Endothelial cell of umbilical vein (primary cell): ENCODE results near the gene FBXO21. TPM values are rescaled to one million over a fixed set of nuclear protein-coding genes. Genes with fewer than 3 reads are reported as not detected.

Source experiments
- BruUV-seq: library from RNA; stranded (reverse); fragments of 400-500 nt; replicated peaks from 2 replicates; lab custom pipeline; 2021; lab: Mats Ljungman, UMichigan
- CTCF ChIA-PET: fragments of 300-600, 350-600 bp; sonication (Branson Sonifier 250); formaldehyde crosslinking; loops from one replicate; lab custom pipeline; 2021; ENCODE audit warnings: antibody characterized with exemption, inconsistent platforms; lab: Charles Lee
- POLR2A ChIA-PET: fragments of 300-600, 350-600 bp; sonication (Branson Sonifier 250); formaldehyde crosslinking; loops from one replicate; lab custom pipeline; 2021; ENCODE audit warnings: antibody characterized with exemption, inconsistent platforms; lab: Charles Lee
- DNase-seq: peaks from one replicate; pipeline ENCODE4 v3.0.0-alpha.2; 2011; ENCODE audit warnings: low read depth, low spot score
- FAIRE-seq: peaks from 2 replicates; lab custom pipeline; 2011; peaks lifted over from hg19 to GRCh38; lab: Jason Lieb, UNC
- H2AFZ ChIP-seq: 2 replicates; pipeline ENCODE4 v1.6.0; 2012; ENCODE audit warnings: low read depth, low read length, control low read depth, inconsistent platforms
- H3K27ac ChIP-seq: 2 replicates; pipeline ENCODE4 v1.5.1; 2011; ENCODE audit warnings: low read depth, mild to moderate bottlenecking, control low read depth, low read length, moderate library complexity; ENCODE audit not compliant: insufficient read depth
- H3K27me3 ChIP-seq, 2 experiments: 2 replicates each; pipeline versions ENCODE4 v1.6.0 to v1.6.1; 2011; ENCODE audit warnings: low read length in 2 of 2, mixed read lengths in 1 of 2; ENCODE audit not compliant: control insufficient read depth in 2 of 2, insufficient read depth in 2 of 2
- H3K36me3 ChIP-seq, 2 experiments: 2 replicates in 1 of 2; 3 replicates in 1 of 2; pipeline ENCODE4 v1.5.1; 2011; ENCODE audit warnings: low read length in 2 of 2, mild to moderate bottlenecking in 1 of 2, moderate library complexity in 1 of 2; ENCODE audit not compliant: control insufficient read depth in 2 of 2, insufficient read depth in 2 of 2; ENCODE audit errors: extremely low read depth in 1 of 2
- H3K4me1 ChIP-seq: 3 replicates; pipeline ENCODE4 v1.5.1; 2011; ENCODE audit warnings: mild to moderate bottlenecking, low read length; ENCODE audit not compliant: control insufficient read depth, insufficient read depth; ENCODE audit errors: extremely low read depth
- H3K4me2 ChIP-seq: 2 replicates; pipeline ENCODE4 v1.6.1; 2011; ENCODE audit warnings: low read length, control low read depth, mixed read lengths; ENCODE audit not compliant: insufficient read depth
- H3K4me3 ChIP-seq, 3 experiments: fragments of 200-600 bp in 1 of 3; sonication (generic), shearing (Covaris generic) in 1 of 3; replicated peaks in 1 of 3; 2 replicates each; pipeline ENCODE4 v1.5.1; 2011 to 2016; ENCODE audit warnings: control low read depth in 3 of 3, low read length in 3 of 3, mild to moderate bottlenecking in 2 of 3, inconsistent platforms in 1 of 3, low read depth in 1 of 3, moderate library complexity in 1 of 3; ENCODE audit not compliant: insufficient read depth in 1 of 3
- H3K79me2 ChIP-seq: 2 replicates; pipeline ENCODE4 v1.6.0; 2012; ENCODE audit warnings: low read length, inconsistent platforms; ENCODE audit not compliant: control insufficient read depth, insufficient read depth
- H3K9ac ChIP-seq: replicated peaks from 2 replicates; pipeline ENCODE3; 2011; ENCODE audit warnings: low read length, control low read depth; ENCODE audit not compliant: insufficient read depth; ENCODE audit errors: extremely low read depth
- H3K9me1 ChIP-seq: replicated peaks from 3 replicates; pipeline ENCODE4 v1.6.0; 2011; ENCODE audit warnings: mild to moderate bottlenecking, low read length; ENCODE audit not compliant: control insufficient read depth, insufficient read depth; ENCODE audit errors: extremely low read depth
- H3K9me3 ChIP-seq: replicated peaks from 2 replicates; pipeline ENCODE4 v1.5.1; 2012; ENCODE audit warnings: low read length, inconsistent platforms; ENCODE audit not compliant: control insufficient read depth, insufficient read depth
- H4K20me1 ChIP-seq: replicated peaks from 2 replicates; pipeline ENCODE3; 2011; ENCODE audit warnings: mild to moderate bottlenecking, low read length; ENCODE audit not compliant: control insufficient read depth, insufficient read depth; ENCODE audit errors: extremely low read depth
- EZH2 ChIP-seq: IDR thresholded peaks from 2 replicates; pipeline ENCODE4 v1.6.1; 2012; ENCODE audit warnings: borderline replicate concordance, low read depth, mild to moderate bottlenecking, moderate library complexity, low read length, inconsistent platforms; ENCODE audit not compliant: severe bottlenecking
- FOS ChIP-seq: IDR thresholded peaks from 2 replicates; pipeline ENCODE4 v1.6.1; 2011; ENCODE audit warnings: mild to moderate bottlenecking, low read length, moderate library complexity, borderline replicate concordance; ENCODE audit not compliant: insufficient read depth
- GATA2 ChIP-seq: IDR thresholded peaks from 2 replicates; pipeline ENCODE4 v1.7.0; 2011; ENCODE audit warnings: low read depth, mild to moderate bottlenecking, moderate library complexity, mixed read lengths, low read length; ENCODE audit not compliant: insufficient read length, insufficient read depth
- JUN ChIP-seq: IDR thresholded peaks from 2 replicates; pipeline ENCODE4 v1.6.1; 2011; ENCODE audit warnings: borderline replicate concordance, low read depth; ENCODE audit not compliant: insufficient read length, insufficient read depth
- MYC ChIP-seq: IDR thresholded peaks from one replicate; pipeline ENCODE4 v1.6.1; 2011; ENCODE audit warnings: mild to moderate bottlenecking, low read depth, low read length
- POLR2AphosphoS5 ChIP-seq: IDR thresholded peaks from 2 replicates; pipeline ENCODE4 v1.6.1; 2012; ENCODE audit warnings: low read depth, mild to moderate bottlenecking, control low read depth, low read length, moderate library complexity; ENCODE audit not compliant: insufficient read depth
- dilution Hi-C: fragments of 300-500 bp; cut with MboI; formaldehyde crosslinking; loops from one replicate; pipeline ENCODE4 v1.15.0; 2019; ENCODE audit warnings: low sequenced_read_pairs; ENCODE audit not compliant: extremely low pct_ligation_motif_present
- intact Hi-C: fragments of 100-400 bp; cut with micrococcal nuclease; formaldehyde crosslinking; loops from one replicate; pipeline ENCODE4 v1.10.0; 2022
- polyA plus RNA-seq, 4 experiments: library from polyadenylated mRNA; depleted of rRNA in 3 of 4; stranded (reverse) in 3 of 4; unstranded in 1 of 4; fragments of >200 nt; gene quantifications; 2 replicates each; pipeline versions ENCODE4 v1.2.1 to v1.2.3, GENCODE V29; 2011 to 2012; ENCODE audit warnings: missing spikeins in 1 of 4
- total RNA-seq: library from RNA; stranded (reverse); gene quantifications from 2 replicates; pipeline ENCODE4 v1.2.3, GENCODE V29; 2021
- TF ChIP-seq, protein P1 (sequence below): IDR thresholded peaks from 2 replicates; pipeline ENCODE4 v1.6.1; 2011; ENCODE audit not compliant: insufficient read depth, insufficient read length
- TF ChIP-seq, protein P2 (sequence below), 2 donors: IDR thresholded peaks; 1 replicate in 1 of 2; 2 replicates in 1 of 2; pipeline ENCODE4 v1.5.1; 2011; ENCODE audit warnings: low read length in 2 of 2, mild to moderate bottlenecking in 2 of 2, moderate library complexity in 2 of 2, control low read depth in 1 of 2, inconsistent platforms in 1 of 2, low read depth in 1 of 2; ENCODE audit not compliant: insufficient read depth in 1 of 2; ENCODE audit errors: extremely low read depth in 1 of 2

Gene FBXO21
- total and polyA plus RNA-seq, 2 donors (not counting 3 experiments of a cell fraction or from before 2014, with no cell fraction given) = 41.6 to 66.7 TPM

DNA sequence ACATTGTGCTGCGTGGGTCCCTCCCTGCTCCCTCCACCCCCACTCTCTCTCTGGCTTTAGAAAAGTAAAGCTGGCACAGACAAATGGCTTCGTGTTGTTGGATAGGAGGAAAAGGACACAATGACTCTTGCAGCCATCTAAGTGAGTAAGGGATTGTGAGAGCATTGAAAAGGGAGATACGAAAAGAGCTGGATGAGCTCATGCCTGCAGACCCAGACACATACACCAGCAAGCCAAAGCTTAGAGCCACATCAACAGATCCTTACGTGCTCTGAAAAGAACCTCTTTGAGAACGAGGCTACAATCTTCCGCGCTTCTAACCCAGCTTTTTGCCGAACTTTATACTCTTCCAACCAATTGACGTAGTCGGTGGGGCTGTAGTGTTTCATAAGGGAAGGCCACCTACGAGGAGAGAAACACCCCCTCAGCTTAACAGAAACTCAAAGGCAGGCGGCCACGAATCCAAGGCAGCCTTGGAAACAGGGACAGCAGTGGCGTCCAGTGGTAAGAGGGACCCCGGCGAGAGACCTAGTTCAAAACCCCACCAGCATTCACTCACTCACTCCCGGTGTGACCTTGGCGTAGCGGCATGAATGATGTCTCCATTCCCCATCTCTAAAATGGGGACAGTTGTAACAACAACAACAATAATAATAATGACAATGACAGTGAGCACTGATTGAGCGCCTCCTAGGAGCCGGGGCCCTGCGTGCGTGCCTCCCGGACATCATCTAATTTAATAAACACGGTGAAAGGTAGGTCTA lies 1.1 kb downstream of the FBXO21 start:
- Histone ChIP-seq H3K27ac (no peak overlapping the region), H3K9me3 (no peaks in the 10 kb centered on the region), H2AFZ (peak overlapping the region; percentile 94), H3K36me3 (peaks cover 0 to 9% of the 10 kb centered on the region in 2 experiments), H3K9me1 (no peaks in the 10 kb centered on the region), H3K4me2 (peak overlapping the region; percentile 83), H4K20me1 (no peaks in the 10 kb centered on the region), H3K4me1 (peaks cover 9% of the 10 kb centered on the region), H3K9ac (peak overlapping the region; percentile 39), H3K79me2 (peaks cover 15% of the 10 kb centered on the region), H3K4me3 (peak overlapping the region; percentile 55 to 100 (median 59)), H3K27me3 (peaks cover 3 to 4% of the 10 kb centered on the region in 2 experiments)
- intact Hi-C loops = no loop called here
- DNase-seq (peak; percentile 31), FAIRE-seq (peak; percentile 48)
- TF ChIP-seq EZH2 = no peak
- no peak for TF ChIP-seq FOS
- TF ChIP-seq GATA2 = no peak
- TF ChIP-seq, protein P1, sequence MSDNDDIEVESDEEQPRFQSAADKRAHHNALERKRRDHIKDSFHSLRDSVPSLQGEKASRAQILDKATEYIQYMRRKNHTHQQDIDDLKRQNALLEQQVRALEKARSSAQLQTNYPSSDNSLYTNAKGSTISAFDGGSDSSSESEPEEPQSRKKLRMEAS = no peak
- TF ChIP-seq, protein P2, sequence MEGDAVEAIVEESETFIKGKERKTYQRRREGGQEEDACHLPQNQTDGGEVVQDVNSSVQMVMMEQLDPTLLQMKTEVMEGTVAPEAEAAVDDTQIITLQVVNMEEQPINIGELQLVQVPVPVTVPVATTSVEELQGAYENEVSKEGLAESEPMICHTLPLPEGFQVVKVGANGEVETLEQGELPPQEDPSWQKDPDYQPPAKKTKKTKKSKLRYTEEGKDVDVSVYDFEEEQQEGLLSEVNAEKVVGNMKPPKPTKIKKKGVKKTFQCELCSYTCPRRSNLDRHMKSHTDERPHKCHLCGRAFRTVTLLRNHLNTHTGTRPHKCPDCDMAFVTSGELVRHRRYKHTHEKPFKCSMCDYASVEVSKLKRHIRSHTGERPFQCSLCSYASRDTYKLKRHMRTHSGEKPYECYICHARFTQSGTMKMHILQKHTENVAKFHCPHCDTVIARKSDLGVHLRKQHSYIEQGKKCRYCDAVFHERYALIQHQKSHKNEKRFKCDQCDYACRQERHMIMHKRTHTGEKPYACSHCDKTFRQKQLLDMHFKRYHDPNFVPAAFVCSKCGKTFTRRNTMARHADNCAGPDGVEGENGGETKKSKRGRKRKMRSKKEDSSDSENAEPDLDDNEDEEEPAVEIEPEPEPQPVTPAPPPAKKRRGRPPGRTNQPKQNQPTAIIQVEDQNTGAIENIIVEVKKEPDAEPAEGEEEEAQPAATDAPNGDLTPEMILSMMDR (IDR thresholded peaks at IDR 0.05; ENCODE audit: extremely low read depth in 1 of 2, insufficient read depth in 1 of 2, low read depth in 1 of 2, low read length in 2 of 2) = no peak
- TF ChIP-seq POLR2AphosphoS5 = no peak
- TF ChIP-seq MYC = no peak
- TF ChIP-seq JUN = no peak
- CTCF ChIA-PET = no interaction called here
- dilution Hi-C loops = no loop called here
- TSS peak; percentile 23 for BruUV-seq
- POLR2A ChIA-PET = no interaction called here
